Brain microvascular endothelial cell (primary cell): ENCODE results near the gene COL23A1.
A peak's percentile ranks its signal among the peaks of the same experiment; 100 is the strongest.

Experiments used
- DNase-seq: peaks from one replicate; pipeline ENCODE4 v3.0.0-alpha.2; 2020
- H3K27ac ChIP-seq: fragments of 250-450 bp; sonication (Bioruptor Pico); 2 replicates; pipeline ENCODE4 v1.5.1; 2020; ENCODE audit warnings: mild to moderate bottlenecking, moderate library complexity
- H3K27me3 ChIP-seq: fragments of 250-450 bp; sonication (Bioruptor Pico); replicated peaks from 2 replicates; pipeline ENCODE4 v1.5.1; 2020; ENCODE audit warnings: mild to moderate bottlenecking
- H3K36me3 ChIP-seq: fragments of 250-450 bp; sonication (Bioruptor Pico); replicated peaks from 2 replicates; pipeline ENCODE4 v1.5.1; 2020; ENCODE audit warnings: mild to moderate bottlenecking
- H3K4me3 ChIP-seq: 2 replicates; pipeline ENCODE4 v1.5.1; 2011; ENCODE audit warnings: low read depth, mild to moderate bottlenecking, control low read depth, low read length, moderate library complexity
- in situ Hi-C: cut with HindIII; loops from 2 replicates; pipeline ENCODE4 v1.10.0; 2017; ENCODE audit warnings: low sequenced_read_pairs, low pct_ligation_motif_present
- TF ChIP-seq, protein P1 (sequence below): IDR thresholded peaks from 2 replicates; pipeline ENCODE4 v1.5.1; 2011; ENCODE audit warnings: low read depth, mild to moderate bottlenecking, moderate library complexity, low read length, control low read depth, inconsistent platforms; ENCODE audit errors: missing control alignments

The COL23A1 gene

DNA sequence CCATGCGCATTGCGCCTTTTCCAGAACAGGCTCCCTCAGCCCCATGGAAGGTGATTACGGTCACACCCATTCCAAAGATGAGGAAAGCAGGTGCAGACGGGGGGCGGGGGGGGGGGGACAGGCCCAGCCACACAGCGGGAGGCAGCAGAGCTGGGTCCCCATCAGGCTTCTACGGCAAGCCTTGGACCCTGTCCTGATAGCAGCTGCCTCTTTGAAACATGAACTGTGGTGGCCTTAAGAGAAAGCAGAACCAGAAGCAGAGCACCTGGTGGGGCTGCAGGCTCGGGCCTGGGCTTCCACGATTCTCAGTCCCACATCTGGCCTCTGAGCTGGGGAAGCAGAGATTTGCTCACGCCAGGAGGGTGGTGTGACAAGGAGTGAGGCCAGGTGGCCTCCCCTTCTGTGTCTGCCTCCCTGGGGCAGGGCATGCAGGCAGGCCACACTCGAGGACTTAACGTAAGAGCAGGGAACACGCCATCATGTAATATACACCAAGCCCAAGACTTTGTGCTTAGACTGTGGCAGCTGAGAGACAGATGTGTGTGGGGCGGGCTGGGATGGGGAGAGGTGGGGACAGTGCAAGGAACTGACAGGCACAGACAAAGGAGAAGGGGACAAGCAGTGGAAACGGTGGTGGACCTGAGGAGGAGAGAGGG is 343.4 kb downstream of the COL23A1 start:
- DNase-seq = no peak
- TF ChIP-seq, protein P1, sequence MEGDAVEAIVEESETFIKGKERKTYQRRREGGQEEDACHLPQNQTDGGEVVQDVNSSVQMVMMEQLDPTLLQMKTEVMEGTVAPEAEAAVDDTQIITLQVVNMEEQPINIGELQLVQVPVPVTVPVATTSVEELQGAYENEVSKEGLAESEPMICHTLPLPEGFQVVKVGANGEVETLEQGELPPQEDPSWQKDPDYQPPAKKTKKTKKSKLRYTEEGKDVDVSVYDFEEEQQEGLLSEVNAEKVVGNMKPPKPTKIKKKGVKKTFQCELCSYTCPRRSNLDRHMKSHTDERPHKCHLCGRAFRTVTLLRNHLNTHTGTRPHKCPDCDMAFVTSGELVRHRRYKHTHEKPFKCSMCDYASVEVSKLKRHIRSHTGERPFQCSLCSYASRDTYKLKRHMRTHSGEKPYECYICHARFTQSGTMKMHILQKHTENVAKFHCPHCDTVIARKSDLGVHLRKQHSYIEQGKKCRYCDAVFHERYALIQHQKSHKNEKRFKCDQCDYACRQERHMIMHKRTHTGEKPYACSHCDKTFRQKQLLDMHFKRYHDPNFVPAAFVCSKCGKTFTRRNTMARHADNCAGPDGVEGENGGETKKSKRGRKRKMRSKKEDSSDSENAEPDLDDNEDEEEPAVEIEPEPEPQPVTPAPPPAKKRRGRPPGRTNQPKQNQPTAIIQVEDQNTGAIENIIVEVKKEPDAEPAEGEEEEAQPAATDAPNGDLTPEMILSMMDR = no peak
- no peak overlapping the region for H3K27ac ChIP-seq
- H3K27me3 ChIP-seq = no peaks in the 10 kb centered on the region
- in situ Hi-C loops = no loop called here
- H3K4me3 ChIP-seq = no peak overlapping the region
- no peaks in the 10 kb centered on the region for H3K36me3 ChIP-seq

DNA sequence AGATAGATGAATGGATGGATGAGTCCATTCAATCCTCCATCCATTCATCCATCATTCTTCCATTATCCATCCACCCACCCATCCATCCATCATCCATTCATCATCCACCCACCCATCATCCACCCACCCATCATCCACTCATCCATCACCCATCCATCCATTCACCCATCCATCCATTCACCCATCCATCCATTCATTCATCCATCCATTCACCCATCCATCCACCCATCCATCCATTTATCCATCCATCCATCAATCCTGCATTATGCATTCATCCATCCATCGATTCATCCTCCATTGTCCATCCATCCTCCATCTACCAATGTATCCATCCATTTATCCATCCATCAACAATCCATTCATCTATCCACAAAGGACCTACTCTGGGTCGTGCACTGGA is 344.8 kb downstream of the COL23A1 start:
- DNase-seq = no peak
- no peaks in the 10 kb centered on the region for H3K36me3 ChIP-seq
- in situ Hi-C loops = no loop called here
- H3K27ac ChIP-seq = no peak overlapping the region
- TF ChIP-seq, protein P1 = no peak
- H3K27me3 ChIP-seq = no peaks in the 10 kb centered on the region
- no peak overlapping the region for H3K4me3 ChIP-seq

GRCh38 chr5:178244576-178244975 is 345.6 kb downstream of the COL23A1 start:
- in situ Hi-C loops = no loop called here
- no peak overlapping the region for H3K4me3 ChIP-seq
- no peaks in the 10 kb centered on the region for H3K27me3 ChIP-seq
- H3K36me3 ChIP-seq = no peaks in the 10 kb centered on the region
- peak; percentile 40 for DNase-seq
- no peak overlapping the region for H3K27ac ChIP-seq
- TF ChIP-seq, protein P1 = no peak

DNA sequence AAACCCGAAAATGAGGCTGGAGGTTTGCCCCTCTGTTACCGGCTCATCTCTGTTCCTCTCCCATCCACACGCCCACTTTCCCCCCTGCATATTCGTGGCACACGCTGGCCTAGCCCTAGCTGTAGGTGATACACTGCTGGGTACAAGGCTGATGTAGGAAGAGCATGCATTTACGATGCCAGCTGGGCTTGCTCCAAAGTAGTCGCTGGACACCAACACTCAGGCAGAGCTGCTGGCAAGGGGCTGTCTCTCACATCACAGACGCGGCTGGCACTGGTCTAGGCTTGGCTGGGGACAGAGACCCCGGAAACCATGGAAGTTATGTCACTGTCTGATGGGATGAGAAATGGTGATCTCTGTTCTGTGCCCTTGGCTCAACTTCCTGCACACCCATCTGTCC is 347.8 kb downstream of the COL23A1 start:
- Histone ChIP-seq H3K27me3 (no peaks in the 10 kb centered on the region), H3K36me3 (no peaks in the 10 kb centered on the region), H3K27ac (no peak overlapping the region), H3K4me3 (no peak overlapping the region)
- in situ Hi-C loops = no loop called here
- TF ChIP-seq, protein P1 = no peak
- DNase-seq = no peak

GRCh38 chr5:178241688-178242231 is 348.4 kb downstream of the COL23A1 start:
- no peaks in the 10 kb centered on the region for H3K27me3 ChIP-seq
- no peak overlapping the region for H3K27ac ChIP-seq
- in situ Hi-C loops = no loop called here
- no peaks in the 10 kb centered on the region for H3K36me3 ChIP-seq
- DNase-seq = no peak
- no peak overlapping the region for H3K4me3 ChIP-seq
- TF ChIP-seq, protein P1 = no peak

- H3K27me3 ChIP-seq = no peaks in the 10 kb centered on the region
- TF ChIP-seq, protein P1 = no peak
- in situ Hi-C loops = no loop called here
- H3K36me3 ChIP-seq = no peaks in the 10 kb centered on the region
- no peak for DNase-seq
- no peak overlapping the region for H3K27ac ChIP-seq
- H3K4me3 ChIP-seq = no peak overlapping the region
Measured at GRCh38 chr5:178241231-178241663, 348.9 kb downstream of the COL23A1 start.
